Measurements from ENCODE around the gene DTNB.

GRCh38 chr2:25409044-25409443 is 264.3 kb downstream of the DTNB start:
- no peak for TF ChIP-seq POLR2A (IDR thresholded peaks at IDR 0.05)
- TF ChIP-seq CTCF (IDR thresholded peaks at IDR 0.05) = no peak
